Measurements from ENCODE around the gene KRT6B. TPM values are rescaled to one million over a fixed set of nuclear protein-coding genes. Genes with fewer than 3 reads are reported as not detected.

KRT6B gene
- total and polyA plus RNA-seq, 9 of the 15 experiments (the other 6 are each of a cell fraction or from before 2014, with no cell fraction given), result not detected

- TF ChIP-seq IRF9 (tag; IDR thresholded peaks at IDR 0.05) (no peak), HNRNPK (IDR thresholded peaks at IDR 0.05; ENCODE audit: low read depth, low read length, poor library complexity, severe bottlenecking) (no peak), ZNF140 (CRISPR knock-in tag; IDR thresholded peaks at IDR 0.05) (no peak), POLR2AphosphoS2 (IDR thresholded peaks at IDR 0.05; ENCODE audit: low read length) (no peak), CBFB (CRISPR knock-in tag; IDR thresholded peaks at IDR 0.05) (no peak), ZNF197 (CRISPR knock-in tag; IDR thresholded peaks at IDR 0.05; ENCODE audit: low read depth) (no peak), ZNF699 (CRISPR knock-in tag; IDR thresholded peaks at IDR 0.05; ENCODE audit: insufficient replicate concordance) (no peak), POU5F1 (IDR thresholded peaks at IDR 0.05; ENCODE audit: borderline replicate concordance, low read depth, low read length, partially characterized antibody) (no peak), FOXA1 (IDR thresholded peaks at IDR 0.05; ENCODE audit: borderline replicate concordance) (no peak)
These were observed 37.0 kb downstream of the KRT6B start (continued) for GRCh38 chr12:52414936-52415335.

GRCh38 chr12:52413782-52414345 is 38.1 kb downstream of the KRT6B start:
- ChIA-PET POLR2A (interaction anchor here (0.6 to 1.7 kb wide), 3 partner anchors 16 to 176 kb away, joined by 3 to 4 read pairs (median 4); no protein-coding TSS in a partner anchor), CTCF (ENCODE audit: low intra/inter-chr PET ratio) (no interaction called here)
- in situ Hi-C loops (cut with MboI) (no loop called here), intact Hi-C loops (cut with micrococcal nuclease) (no loop called here)
- Histone ChIP-seq H3K4me1 (replicated peaks in 1 of 2; ENCODE audit: control insufficient read depth in 2 of 2, insufficient read depth in 2 of 2, low read length in 2 of 2) (no peaks in the 10 kb centered on the region; a peak in 1 of 5 replicates), H3K79me2 (ENCODE audit: control insufficient read depth, insufficient read depth, low read length) (no peaks in the 10 kb centered on the region), H3K9ac (ENCODE audit: insufficient read depth in 1 of 2, low read depth in 2 of 2, low read length in 2 of 2) (no peak overlapping the region), H4K20me1 (replicated peaks; ENCODE audit: control insufficient read depth, insufficient read depth, low read length) (peaks cover 4% of the 10 kb centered on the region; the same call in 1 of the 2 replicates), H3K27ac (ENCODE audit: extremely low read depth, low read depth, low read length) (no peak overlapping the region), H3K27me3 (ENCODE audit: control insufficient read depth in 2 of 2, insufficient read depth in 2 of 2, low read length in 2 of 2) (peaks cover 0 to 25% of the 10 kb centered on the region in 2 experiments; a peak in 2 of 5 replicates), H2AFZ (ENCODE audit: low read depth, low read length) (no peak overlapping the region), H3K9me1 (ENCODE audit: control insufficient read depth, insufficient read depth, low read length) (peaks cover 2% of the 10 kb centered on the region), H3K36me3 (ENCODE audit: control insufficient read depth, insufficient read depth, low read length) (no peaks in the 10 kb centered on the region), H3K4me3 (no peak overlapping the region), H3K4me2 (ENCODE audit: insufficient read depth, low read length) (no peak overlapping the region), H3K9me3 (replicated peaks; ENCODE audit: control insufficient read depth, insufficient read depth, low read depth, low read length) (no peaks in the 10 kb centered on the region)
- BruUV-seq (replicated peaks), result no TSS peak
- no peak for TF ChIP-seq SNIP1 (IDR thresholded peaks at IDR 0.05; ENCODE audit: low read depth)
- 0 out of 6 replicates have a peak, but pooled peaks of 1 of the 3 experiments have one; percentile 23 for TF ChIP-seq CTCF (IDR thresholded peaks at IDR 0.05 in 2 of 3, conservative IDR thresholded peaks at IDR 0.05 in 1 of 3; ENCODE audit: insufficient read depth in 2 of 3, low read depth in 1 of 3, low read length in 3 of 3)
- 0 out of 2 replicates have a peak, but pooled peaks have one; percentile 15 for TF ChIP-seq NFIC (IDR thresholded peaks at IDR 0.05)
- FAIRE-seq (no peak), ATAC-seq (no peak), DNase-seq (ENCODE audit: extremely low read depth in 1 of 4, low spot score in 3 of 4) (peak in 1 of 4 experiments; percentile 4)
- WGBS (ENCODE audit: insufficient coverage, low coverage, missing lambda C conversion rate), result 0% methylated on average over 6 of the region's 8 CpGs
